Spleen (tissue), 10 donors: ENCODE measurements around the gene COL4A3. TPM values are rescaled to one million over a fixed set of nuclear protein-coding genes. Genes with fewer than 3 reads are reported as not detected.

Experiments used
- polyA plus RNA-seq, 3 donors: library from polyadenylated mRNA; stranded (reverse); fragments of 200-250 nt; gene quantifications; one replicate each; pipeline ENCODE4 v1.2.1, GENCODE V29; 2013
- total RNA-seq, 7 donors: library from RNA; depleted of rRNA in 3 of 7; stranded (reverse); fragments of >200 nt in 3 of 7; fragmentation: NEBNext Ultra II Directional in 4 of 7; extraction: Animal tissue kit (Norgen Biotek cat#: 25700) in 4 of 7; gene quantifications; one replicate each; pipeline versions ENCODE4 v1.1.0 to v1.2.1, GENCODE V29; 2016 to 2021
- donor health status: healthy with polysubstance abuse.
- donor health status: DM: no; HTN: no; CAD: no; lungs with moderate emphysema.
- donor health status: DM: no; HTN: no; CAD: no.
- donor health status: Bipolar disorder and iron deficiency.
- donor health status: healthy.
- donor health status: DM: no; HTN: no; CAD: no.
- donor health status: DM: yes; HTN: yes; CAD: no.

The COL4A3 gene
- total and polyA plus RNA-seq, 10 donors = 6.1 to 38.5 (median 23.2) TPM

Other genes starting within 250 kb of the COL4A3 start
- gene COL4A4, start 419 bp upstream of the COL4A3 start, total RNA-seq = 1 to 10 TPM; 4.6 to 8.4 (median 5.9) TPM
- gene COL4A4, start 419 bp upstream of the COL4A3 start, polyA plus RNA-seq = 1 to 10 TPM; 2.0 to 4.0 (median 2.6) TPM
- gene MFF, start 160.6 kb downstream of the COL4A3 start, total RNA-seq = 100 to 1,000 TPM in 3 of 7 donors, 10 to 100 TPM in 4; 59.3 to 134 (median 62.9) TPM
- 10 to 100 TPM; 74.3 to 78.7 (median 76.6) TPM for gene MFF, start 160.6 kb downstream of the COL4A3 start, polyA plus RNA-seq
- gene TM4SF20, start 214.7 kb downstream of the COL4A3 start, total RNA-seq = not detected
- not detected for gene TM4SF20, start 214.7 kb downstream of the COL4A3 start, polyA plus RNA-seq
- not detected for gene SCYGR1, start 223.3 kb downstream of the COL4A3 start, total RNA-seq
- gene SCYGR1, start 223.3 kb downstream of the COL4A3 start, polyA plus RNA-seq = not detected